SK-N-SH (cell line): Measurements from ENCODE around the gene ANKS1B. TPM values are rescaled to one million over a fixed set of nuclear protein-coding genes. Genes with fewer than 3 reads are reported as not detected.

Experiments used
- CTCF ChIA-PET: fragments of 300-600, 350-600 bp; formaldehyde crosslinking; extraction: SDS; loops from one replicate; lab custom pipeline; 2021; lab: Yijun Ruan, JAX
- POLR2A ChIA-PET: fragments of 350-600 bp; sonication (Branson Sonifier 250); formaldehyde crosslinking; extraction: SDS; loops from one replicate; lab custom pipeline; 2020; ENCODE audit warnings: antibody characterized with exemption, inconsistent platforms; lab: Yijun Ruan, JAX
- DNase-seq: peaks from one replicate; pipeline ENCODE4 v3.0.0; 2012
- H2AFZ ChIP-seq: fragments of 200-600 bp; sonication (generic); 2 replicates; pipeline ENCODE4 v1.8.1; 2016; ENCODE audit warnings: antibody characterized with exemption, mild to moderate bottlenecking, low read depth
- H3F3A ChIP-seq: fragments of 200-600 bp; sonication (generic); replicated peaks from 2 replicates; pipeline ENCODE3; 2016; ENCODE audit warnings: antibody characterized with exemption, mild to moderate bottlenecking; ENCODE audit not compliant: insufficient read depth
- H3K27ac ChIP-seq, 2 experiments: fragments of 200-500 bp in 1 of 2; fragments of 200-600 bp in 1 of 2; sonication (Bioruptor generic) in 1 of 2; sonication (generic), shearing (Covaris generic) in 1 of 2; 2 replicates each; pipeline versions ENCODE4 v1.5.1 to v1.6.1; 2014 to 2016; ENCODE audit warnings: low read depth in 2 of 2, inconsistent platforms in 1 of 2, low read length in 1 of 2, mild to moderate bottlenecking in 1 of 2, mixed read lengths in 1 of 2
- H3K27me3 ChIP-seq: fragments of 200-600 bp; sonication (generic), shearing (Covaris generic); 2 replicates; pipeline ENCODE4 v1.6.1; 2016; ENCODE audit warnings: mixed run types; ENCODE audit not compliant: insufficient read depth
- H3K36me3 ChIP-seq, 2 experiments: fragments of 200-500 bp in 1 of 2; fragments of 200-600 bp in 1 of 2; sonication (Bioruptor generic) in 1 of 2; sonication (generic) in 1 of 2; replicated peaks in 1 of 2; 2 replicates each; pipeline versions ENCODE3 to v1.5.1; 2014 to 2016; ENCODE audit warnings: low read length in 1 of 2, mild to moderate bottlenecking in 1 of 2; ENCODE audit not compliant: insufficient read depth in 2 of 2, control insufficient read depth in 1 of 2
- H3K4me1 ChIP-seq, 2 experiments: fragments of 200-500 bp in 1 of 2; fragments of 200-600 bp in 1 of 2; sonication (Bioruptor generic) in 1 of 2; sonication (generic), shearing (Covaris generic) in 1 of 2; 2 replicates each; pipeline versions ENCODE4 v1.5.1 to v1.6.1; 2014 to 2016; ENCODE audit warnings: low read depth in 1 of 2, low read length in 1 of 2, mixed run types in 1 of 2; ENCODE audit not compliant: insufficient read depth in 2 of 2, control insufficient read depth in 1 of 2
- H3K4me2 ChIP-seq: fragments of 200-600 bp; sonication (generic), shearing (Covaris generic); 2 replicates; pipeline ENCODE4 v1.6.1; 2017; ENCODE audit warnings: mixed run types
- H3K4me3 ChIP-seq, 2 experiments: fragments of 200-500 bp in 1 of 2; fragments of 200-600 bp in 1 of 2; sonication (Bioruptor generic) in 1 of 2; sonication (generic), shearing (Covaris generic) in 1 of 2; 2 replicates each; pipeline versions ENCODE4 v1.5.1 to v1.8.1; 2014 to 2016; ENCODE audit warnings: low read depth in 2 of 2, inconsistent platforms in 1 of 2, low read length in 1 of 2, mild to moderate bottlenecking in 1 of 2, mixed read lengths in 1 of 2, moderate library complexity in 1 of 2
- H3K79me2 ChIP-seq: fragments of 200-600 bp; sonication (generic); 2 replicates; pipeline ENCODE4 v1.8.1; 2017; ENCODE audit warnings: mild to moderate bottlenecking; ENCODE audit not compliant: insufficient read depth
- H3K9ac ChIP-seq: fragments of 200-600 bp; sonication (generic); 2 replicates; pipeline ENCODE4 v1.6.1; 2017; ENCODE audit warnings: mixed run types
- H3K9me2 ChIP-seq: fragments of 200-600 bp; sonication (generic); 2 replicates; pipeline ENCODE4 v1.6.1; 2017; ENCODE audit warnings: mixed run types
- H3K9me3 ChIP-seq: fragments of 200-600 bp; sonication (generic); 2 replicates; pipeline ENCODE4 v1.6.1; 2017; ENCODE audit warnings: mixed run types, mild to moderate bottlenecking, moderate library complexity
- H4K20me1 ChIP-seq: fragments of 200-600 bp; sonication (generic); 2 replicates; pipeline ENCODE4 v1.6.1; 2017; ENCODE audit warnings: mild to moderate bottlenecking, mixed run types; ENCODE audit not compliant: insufficient read depth
- CHD2 ChIP-seq: fragments of 150-350 bp; IDR thresholded peaks from 2 replicates; pipeline ENCODE4 v1.6.1; 2018; ENCODE audit warnings: low read length; ENCODE audit not compliant: partially characterized antibody
- EZH2phosphoT487 ChIP-seq: fragments of 200-600 bp; sonication (generic); IDR thresholded peaks from 2 replicates; pipeline ENCODE4 v1.6.1; 2017; ENCODE audit warnings: low read depth, mixed run types, mild to moderate bottlenecking, antibody characterized with exemption, moderate library complexity, borderline replicate concordance
- MAX ChIP-seq: IDR thresholded peaks from 2 replicates; pipeline ENCODE4 v1.4.0; 2012; ENCODE audit warnings: low read depth
- RFX5 ChIP-seq: IDR thresholded peaks from 2 replicates; pipeline ENCODE4 v1.6.1; 2012; ENCODE audit warnings: mild to moderate bottlenecking, improper control_type of control experiment, low read length
- WGBS: methylation state at CpG from one replicate; pipeline ENCODE4 v1.1.6; 2017; ENCODE audit warnings: low lambda C conversion rate; 5-methylcytosine and 5-hydroxymethylcytosine counted together
- polyA plus RNA-seq, 3 experiments: library from polyadenylated mRNA; depleted of rRNA; stranded (reverse); fragments of >200 nt; gene quantifications; 2 replicates each; pipeline ENCODE4 v1.2.3, GENCODE V29; 2012
- TF ChIP-seq, protein P1 (sequence below): IDR thresholded peaks from 2 replicates; pipeline ENCODE4 v1.6.1; 2012; ENCODE audit warnings: mild to moderate bottlenecking, low read depth, low read length, moderate library complexity

ANKS1B gene
- polyA plus RNA-seq, 1 of the 3 experiments (the other 2 are of a cell fraction), result 1.8 TPM

DNA sequence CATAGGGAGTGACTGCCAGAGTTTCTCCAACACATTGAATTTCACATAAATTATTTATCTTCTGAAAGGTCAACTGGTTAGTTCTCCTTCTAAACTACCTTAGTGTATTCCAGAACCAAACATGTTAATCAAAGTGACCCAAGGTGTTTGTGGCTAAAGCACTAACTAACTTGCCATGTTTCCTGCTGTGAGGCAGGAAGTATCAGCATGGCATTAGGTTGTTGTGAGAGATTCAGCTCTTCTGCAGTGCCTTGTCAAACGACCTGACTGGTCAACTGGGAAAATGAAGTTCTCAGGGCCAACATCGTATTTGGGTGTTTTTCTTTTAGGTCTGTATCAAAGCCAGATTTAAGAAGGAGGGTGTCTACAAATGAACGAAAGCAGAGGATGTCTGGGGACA lies 891.6 kb downstream of the ANKS1B start:
- no peak overlapping the region for H3K9ac ChIP-seq
- no peaks in the 10 kb centered on the region for H3K4me1 ChIP-seq
- WGBS, result 9% methylated on average over 3 of the region's 3 CpGs
- no peaks in the 10 kb centered on the region for H3K9me2 ChIP-seq
- H3K27ac ChIP-seq, result no peak overlapping the region
- no peaks in the 10 kb centered on the region for H3F3A ChIP-seq
- H2AFZ ChIP-seq, result no peak overlapping the region
- TF ChIP-seq, protein P1, sequence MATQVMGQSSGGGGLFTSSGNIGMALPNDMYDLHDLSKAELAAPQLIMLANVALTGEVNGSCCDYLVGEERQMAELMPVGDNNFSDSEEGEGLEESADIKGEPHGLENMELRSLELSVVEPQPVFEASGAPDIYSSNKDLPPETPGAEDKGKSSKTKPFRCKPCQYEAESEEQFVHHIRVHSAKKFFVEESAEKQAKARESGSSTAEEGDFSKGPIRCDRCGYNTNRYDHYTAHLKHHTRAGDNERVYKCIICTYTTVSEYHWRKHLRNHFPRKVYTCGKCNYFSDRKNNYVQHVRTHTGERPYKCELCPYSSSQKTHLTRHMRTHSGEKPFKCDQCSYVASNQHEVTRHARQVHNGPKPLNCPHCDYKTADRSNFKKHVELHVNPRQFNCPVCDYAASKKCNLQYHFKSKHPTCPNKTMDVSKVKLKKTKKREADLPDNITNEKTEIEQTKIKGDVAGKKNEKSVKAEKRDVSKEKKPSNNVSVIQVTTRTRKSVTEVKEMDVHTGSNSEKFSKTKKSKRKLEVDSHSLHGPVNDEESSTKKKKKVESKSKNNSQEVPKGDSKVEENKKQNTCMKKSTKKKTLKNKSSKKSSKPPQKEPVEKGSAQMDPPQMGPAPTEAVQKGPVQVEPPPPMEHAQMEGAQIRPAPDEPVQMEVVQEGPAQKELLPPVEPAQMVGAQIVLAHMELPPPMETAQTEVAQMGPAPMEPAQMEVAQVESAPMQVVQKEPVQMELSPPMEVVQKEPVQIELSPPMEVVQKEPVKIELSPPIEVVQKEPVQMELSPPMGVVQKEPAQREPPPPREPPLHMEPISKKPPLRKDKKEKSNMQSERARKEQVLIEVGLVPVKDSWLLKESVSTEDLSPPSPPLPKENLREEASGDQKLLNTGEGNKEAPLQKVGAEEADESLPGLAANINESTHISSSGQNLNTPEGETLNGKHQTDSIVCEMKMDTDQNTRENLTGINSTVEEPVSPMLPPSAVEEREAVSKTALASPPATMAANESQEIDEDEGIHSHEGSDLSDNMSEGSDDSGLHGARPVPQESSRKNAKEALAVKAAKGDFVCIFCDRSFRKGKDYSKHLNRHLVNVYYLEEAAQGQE, result no peak
- TF ChIP-seq EZH2phosphoT487, result no peak
- TF ChIP-seq RFX5, result no peak
- TF ChIP-seq CHD2, result no peak
- H3K36me3 ChIP-seq, result no peaks in the 10 kb centered on the region
- CTCF ChIA-PET, result interaction anchor here (1.0 kb wide), 1 partner anchor 79 kb away, joined by 3 read pairs; no protein-coding TSS in a partner anchor
- H3K9me3 ChIP-seq, result no peaks in the 10 kb centered on the region
- no peaks in the 10 kb centered on the region for H3K79me2 ChIP-seq
- POLR2A ChIA-PET, result no interaction called here
- H3K4me3 ChIP-seq, result no peak overlapping the region
- H4K20me1 ChIP-seq, result no peaks in the 10 kb centered on the region
- DNase-seq, result no peak
- H3K4me2 ChIP-seq, result no peak overlapping the region
- no peaks in the 10 kb centered on the region for H3K27me3 ChIP-seq

DNA sequence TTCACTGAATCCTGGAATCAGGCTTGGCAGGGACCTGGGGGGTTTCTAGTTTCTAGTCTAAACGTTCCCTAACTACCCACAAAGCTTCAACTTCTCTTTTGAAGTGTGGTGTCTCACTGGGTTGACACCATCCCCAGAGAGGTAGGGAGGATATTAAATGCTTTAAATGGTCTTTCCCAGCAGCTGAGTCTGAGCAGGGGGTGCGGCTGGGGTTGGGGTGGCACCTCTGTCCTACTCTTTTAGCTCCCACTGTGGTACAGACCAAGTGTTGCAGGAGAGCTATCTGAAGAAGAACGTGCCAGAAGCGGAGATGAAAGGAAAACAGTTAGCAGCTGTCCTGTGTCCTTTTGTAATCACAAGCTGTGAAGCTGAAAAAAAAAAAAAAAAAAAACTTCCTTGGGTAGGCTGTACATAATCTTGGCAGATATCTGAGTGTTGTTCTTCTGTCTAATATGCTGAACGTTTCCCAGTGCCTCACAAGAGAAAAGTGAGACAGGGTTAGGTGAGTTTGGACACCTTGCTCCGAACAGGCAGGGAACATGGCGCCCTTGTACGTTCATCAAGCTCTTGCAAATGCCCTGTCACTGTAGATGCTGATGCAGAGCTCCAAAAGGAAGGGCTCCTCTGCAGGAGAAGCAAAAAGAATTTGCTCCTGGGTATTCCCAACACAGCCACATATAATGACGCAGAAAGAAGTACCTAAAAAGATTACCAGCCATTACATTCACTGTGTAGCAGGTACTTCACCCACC lies 892.5 kb downstream of the ANKS1B start:
- H3K27me3 ChIP-seq, result no peaks in the 10 kb centered on the region
- TF ChIP-seq, protein P1, result no peak
- TF ChIP-seq MAX, result no peak
- H3K4me1 ChIP-seq, result no peaks in the 10 kb centered on the region
- POLR2A ChIA-PET, result no interaction called here
- H3K4me3 ChIP-seq, result no peak overlapping the region
- CTCF ChIA-PET, result no interaction called here
- no peak overlapping the region for H2AFZ ChIP-seq
- no peaks in the 10 kb centered on the region for H3K36me3 ChIP-seq
- no peak for DNase-seq
- no peak overlapping the region for H3K4me2 ChIP-seq
- WGBS, result 47% methylated on average over 8 of the region's 9 CpGs
- no peak overlapping the region for H3K27ac ChIP-seq
- no peaks in the 10 kb centered on the region for H3F3A ChIP-seq
- H3K9ac ChIP-seq, result no peak overlapping the region
- H4K20me1 ChIP-seq, result no peaks in the 10 kb centered on the region
- H3K9me3 ChIP-seq, result no peaks in the 10 kb centered on the region
- no peaks in the 10 kb centered on the region for H3K9me2 ChIP-seq
- H3K79me2 ChIP-seq, result no peaks in the 10 kb centered on the region
